H1 (cell line): Measurements from ENCODE around the gene RXRA. TPM values are rescaled to one million over a fixed set of nuclear protein-coding genes. Genes with fewer than 3 reads are reported as not detected.

Experiments
- CTCF ChIA-PET: fragments of 300-600 bp; sonication (Branson Sonifier 250); formaldehyde crosslinking; loops from one replicate; lab custom pipeline; 2021; ENCODE audit not compliant: partially characterized antibody; lab: Charles Lee
- POLR2A ChIA-PET: fragments of 300-600 bp; sonication (Branson Sonifier 250); formaldehyde crosslinking; loops from one replicate; lab custom pipeline; 2021; ENCODE audit warnings: inconsistent platforms; ENCODE audit not compliant: partially characterized antibody; lab: Charles Lee
- DNase-seq, 2 experiments: peaks; one replicate each; pipeline versions ENCODE4 v3.0.0 to v3.0.0-alpha.2; 2010 to 2022; ENCODE audit warnings: low spot score in 2 of 2, low read depth in 1 of 2, mixed read lengths in 1 of 2
- FAIRE-seq: peaks from 2 replicates; lab custom pipeline; 2011; peaks lifted over from hg19 to GRCh38; lab: Jason Lieb, UNC
- H2AFZ ChIP-seq: 2 replicates; pipeline ENCODE4 v1.8.1; 2012; ENCODE audit warnings: low read length, inconsistent platforms
- H2AK5ac ChIP-seq: 2 replicates; pipeline ENCODE4 v1.6.1; 2013; ENCODE audit warnings: low read depth, low read length
- H2BK120ac ChIP-seq: replicated peaks from 2 replicates; pipeline ENCODE3; 2013; ENCODE audit warnings: low read depth, low read length, inconsistent platforms
- H2BK12ac ChIP-seq: 2 replicates; pipeline ENCODE4 v1.6.1; 2013; ENCODE audit warnings: low read depth, low read length
- H2BK15ac ChIP-seq: 2 replicates; pipeline ENCODE4 v1.6.1; 2013; ENCODE audit warnings: low read length
- H2BK20ac ChIP-seq: 2 replicates; pipeline ENCODE4 v1.6.1; 2013; ENCODE audit warnings: low read length
- H2BK5ac ChIP-seq: 2 replicates; pipeline ENCODE4 v1.6.1; 2013; ENCODE audit warnings: low read depth, low read length
- H3K14ac ChIP-seq: 2 replicates; pipeline ENCODE4 v1.6.1; 2013; ENCODE audit warnings: inconsistent platforms; ENCODE audit not compliant: insufficient read length
- H3K18ac ChIP-seq: 2 replicates; pipeline ENCODE4 v1.6.1; 2013; ENCODE audit warnings: low read length; ENCODE audit errors: extremely low read depth
- H3K23ac ChIP-seq: 2 replicates; pipeline ENCODE4 v1.6.1; 2013; ENCODE audit warnings: inconsistent platforms; ENCODE audit not compliant: insufficient read length
- H3K23me2 ChIP-seq: 2 replicates; pipeline ENCODE4 v1.6.1; 2013; ENCODE audit warnings: low read depth, low read length
- H3K27ac ChIP-seq: 2 replicates; pipeline ENCODE4 v1.6.1; 2011; ENCODE audit warnings: low read depth, low read length, inconsistent platforms
- H3K27me3 ChIP-seq, 4 experiments: replicated peaks in 1 of 4; 1 replicate in 1 of 4; 2 replicates in 3 of 4; pipeline versions ENCODE4 v1.6.1 to v1.8.1; 2011 to 2013; ENCODE audit warnings: low read length in 3 of 4, mild to moderate bottlenecking in 3 of 4, inconsistent platforms in 2 of 4, mixed read lengths in 2 of 4, moderate library complexity in 1 of 4; ENCODE audit not compliant: control insufficient read depth in 3 of 4, insufficient read depth in 3 of 4; ENCODE audit errors: extremely low read depth in 1 of 4
- H3K36me3 ChIP-seq, 4 experiments: 2 replicates each; pipeline versions ENCODE4 v1.6.1 to v1.8.1; 2011 to 2013; ENCODE audit warnings: mild to moderate bottlenecking in 4 of 4, low read length in 3 of 4, moderate library complexity in 2 of 4, control low read depth in 1 of 4, inconsistent platforms in 1 of 4; ENCODE audit not compliant: insufficient read depth in 4 of 4, control insufficient read depth in 2 of 4
- H3K4ac ChIP-seq: replicated peaks from 2 replicates; pipeline ENCODE3; 2013; ENCODE audit warnings: low read length, low read depth, mixed read lengths, inconsistent platforms; ENCODE audit not compliant: insufficient read length
- H3K4me1 ChIP-seq, 4 experiments: replicated peaks in 1 of 4; 1 replicate in 1 of 4; 2 replicates in 3 of 4; pipeline versions ENCODE4 v1.6.1 to v1.8.1; 2011 to 2013; ENCODE audit warnings: low read length in 3 of 4, inconsistent platforms in 2 of 4, mixed read lengths in 1 of 4; ENCODE audit not compliant: insufficient read depth in 4 of 4, control insufficient read depth in 3 of 4
- H3K4me2 ChIP-seq, 2 experiments: 2 replicates each; pipeline versions ENCODE4 v1.6.1 to v1.8.1; 2011 to 2013; ENCODE audit warnings: low read depth in 2 of 2, low read length in 2 of 2, control low read depth in 1 of 2, inconsistent platforms in 1 of 2, mild to moderate bottlenecking in 1 of 2; ENCODE audit not compliant: insufficient read depth in 1 of 2
- H3K4me3 ChIP-seq, 4 experiments: fragments of 200-600, 300-600 bp in 1 of 4; sonication (generic), shearing (Covaris generic), sonication (Bioruptor Twin) in 1 of 4; 2 replicates each; pipeline versions ENCODE4 v1.5.1 to v1.8.1; 2011 to 2016; ENCODE audit warnings: low read length in 4 of 4, low read depth in 3 of 4, control low read depth in 2 of 4, inconsistent platforms in 2 of 4, mild to moderate bottlenecking in 2 of 4, mixed read lengths in 1 of 4, moderate library complexity in 1 of 4; ENCODE audit not compliant: insufficient read depth in 2 of 4; ENCODE audit errors: extremely low read depth in 1 of 4
- H3K56ac ChIP-seq: replicated peaks from 2 replicates; pipeline ENCODE3; 2013; ENCODE audit warnings: low read depth, mild to moderate bottlenecking, mixed read lengths, low read length, inconsistent platforms; ENCODE audit not compliant: insufficient read length
- H3K79me1 ChIP-seq: 2 replicates; pipeline ENCODE4 v1.6.1; 2013; ENCODE audit warnings: low read depth, low read length, control low read depth
- H3K79me2 ChIP-seq, 2 experiments: 2 replicates each; pipeline versions ENCODE4 v1.6.1 to v1.8.1; 2012 to 2013; ENCODE audit warnings: low read length in 2 of 2, mild to moderate bottlenecking in 2 of 2, inconsistent platforms in 1 of 2; ENCODE audit not compliant: insufficient read depth in 2 of 2, control insufficient read depth in 1 of 2
- H3K9ac ChIP-seq, 4 experiments: replicated peaks in 1 of 4; 1 replicate in 1 of 4; 2 replicates in 3 of 4; pipeline versions ENCODE4 v1.6.1 to v1.8.1; 2011 to 2013; ENCODE audit warnings: low read depth in 3 of 4, low read length in 3 of 4, control low read depth in 2 of 4, mild to moderate bottlenecking in 2 of 4, moderate library complexity in 2 of 4, inconsistent platforms in 1 of 4; ENCODE audit errors: extremely low read depth in 1 of 4
- H3K9me3 ChIP-seq, 2 experiments: 2 replicates each; pipeline versions ENCODE4 v1.6.1 to v1.8.1; 2012 to 2013; ENCODE audit warnings: mild to moderate bottlenecking in 2 of 2, moderate library complexity in 2 of 2, control low read depth in 1 of 2, inconsistent platforms in 1 of 2, low read depth in 1 of 2, low read length in 1 of 2, mixed read lengths in 1 of 2; ENCODE audit not compliant: insufficient read depth in 2 of 2
- H4K20me1 ChIP-seq, 2 experiments: replicated peaks in 1 of 2; 2 replicates each; pipeline versions ENCODE3 to v1.8.1; 2011 to 2013; ENCODE audit warnings: inconsistent platforms in 2 of 2, low read length in 2 of 2, mild to moderate bottlenecking in 1 of 2; ENCODE audit not compliant: insufficient read depth in 2 of 2, control insufficient read depth in 1 of 2
- H4K5ac ChIP-seq: 2 replicates; pipeline ENCODE4 v1.6.1; 2013; ENCODE audit warnings: low read length, low read depth, mixed read lengths, inconsistent platforms; ENCODE audit not compliant: insufficient read length
- H4K8ac ChIP-seq: 2 replicates; pipeline ENCODE4 v1.8.0; 2013; ENCODE audit warnings: mild to moderate bottlenecking, moderate library complexity, low read length, inconsistent platforms; ENCODE audit not compliant: insufficient read depth; ENCODE audit errors: extremely low read depth
- H4K91ac ChIP-seq: replicated peaks from 2 replicates; pipeline ENCODE3; 2013; ENCODE audit warnings: low read length, mixed read lengths, inconsistent platforms; ENCODE audit not compliant: insufficient read length
- POLR2AphosphoS5 ChIP-seq: IDR thresholded peaks from 2 replicates; pipeline ENCODE4 v1.6.1; 2011; ENCODE audit warnings: low read depth, low read length
- RXRA ChIP-seq: IDR thresholded peaks from 2 replicates; pipeline ENCODE4 v1.6.1; 2011; ENCODE audit warnings: low read depth, mild to moderate bottlenecking, low read length, moderate library complexity; ENCODE audit not compliant: insufficient read depth
- SP1 ChIP-seq: IDR thresholded peaks from 2 replicates; pipeline ENCODE4 v1.6.1; 2011; ENCODE audit warnings: low read depth, low read length
- WGBS, 2 experiments: shearing (Covaris generic) in 1 of 2; methylation state at CpG; one replicate each; pipeline versions ENCODE4 v1.1.6 to v1.1.7; 2013 to 2015; ENCODE audit warnings: low lambda C conversion rate in 2 of 2, mixed read lengths in 2 of 2, inconsistent platforms in 1 of 2, low coverage in 1 of 2, missing lambda C conversion rate in 1 of 2; ENCODE audit not compliant: insufficient replicate concordance in 2 of 2, insufficient coverage in 1 of 2, insufficient read length in 1 of 2; ENCODE audit errors: extremely low coverage in 1 of 2, missing lambda C conversion rate in 1 of 2; 5-methylcytosine and 5-hydroxymethylcytosine counted together
- polyA plus RNA-seq, 7 experiments: library from polyadenylated mRNA; depleted of rRNA in 3 of 7; stranded (reverse) in 5 of 7; unstranded in 2 of 7; fragments of >200 nt in 5 of 7; fragments of 200-250 nt in 2 of 7; gene quantifications; 1 replicate in 5 of 7; 2 replicates in 1 of 7; 4 replicates in 1 of 7; pipeline versions ENCODE4 v1.2.1 to v1.2.3, GENCODE V29; 2011 to 2013; ENCODE audit warnings: missing spikeins in 2 of 7, mixed read lengths in 2 of 7
- total RNA-seq: library from RNA; stranded (reverse); fragmentation: NEBNext Ultra II Directional; extraction: Animal tissue kit (Norgen Biotek cat#: 25700); gene quantifications from 2 replicates; pipeline ENCODE4 v1.2.1, GENCODE V29; 2021

RXRA gene
- total and polyA plus RNA-seq, 2 of the 8 experiments (the other 6 are each of a cell fraction or from before 2014, with no cell fraction given): 9.8 to 29.4 TPM

GRCh38 chr9:134419000-134419683 lies 92.9 kb downstream of the RXRA start:
- Histone ChIP-seq H3K18ac (no peak overlapping the region), H2BK15ac (no peak overlapping the region), H2BK120ac (no peak overlapping the region), H3K79me2 (no peaks in the 10 kb centered on the region), H2BK5ac (no peak overlapping the region), H4K8ac (no peak overlapping the region), H3K4ac (no peak overlapping the region), H3K4me3 (no peak overlapping the region), H3K4me1 (0 out of 7 replicates have a peak, but pooled peaks cover 0 to 3% (median 0%) of the 10 kb centered on the region in 4 experiments), H2AFZ (no peak overlapping the region), H3K23me2 (no peaks in the 10 kb centered on the region), H3K14ac (no peak overlapping the region), H4K5ac (no peak overlapping the region), H4K20me1 (peaks cover 4 to 6% of the 10 kb centered on the region in 2 experiments), H3K36me3 (peaks cover 0 to 6% (median 0%) of the 10 kb centered on the region in 4 experiments; a peak in 2 of 8 replicates), H3K9ac (no peak overlapping the region; a peak in 1 of 7 replicates), H2BK12ac (no peak overlapping the region), H3K27me3 (no peaks in the 10 kb centered on the region), H4K91ac (no peak overlapping the region), H3K27ac (no peak overlapping the region), H3K9me3 (no peaks in the 10 kb centered on the region), H3K4me2 (no peak overlapping the region), H3K23ac (no peak overlapping the region), H2AK5ac (no peak overlapping the region), H2BK20ac (no peak overlapping the region), H3K56ac (no peak overlapping the region), H3K79me1 (no peaks in the 10 kb centered on the region; the same call in 1 of the 2 replicates)
- ChIA-PET POLR2A (no interaction called here), CTCF (interaction anchor here (1.0 to 1.3 kb wide), 3 partner anchors 11 to 208 kb away, joined by 3 to 6 read pairs (median 3); no protein-coding TSS in a partner anchor)
- no peak for TF ChIP-seq SP1
- no peak for TF ChIP-seq RXRA
- no peak for TF ChIP-seq POLR2AphosphoS5
- FAIRE-seq (no peak), DNase-seq (no peak)
- WGBS, 2 experiments: 85% methylated on average over 20 of the region's 23 CpGs; no CpG with 5 or more reads in 1 of the 2 experiments
